GM23338 (cell line): Measurements from ENCODE around the gene AGAP5. TPM values are rescaled to one million over a fixed set of nuclear protein-coding genes. Genes with fewer than 3 reads are reported as not detected.

ENCODE experiments used
- ATAC-seq: fragments of 200-7000 bp; cut with Tn5 transposase; 3 replicates; pipeline ENCODE4 v1.9.1; 2020
- DNase-seq: peaks from one replicate; pipeline ENCODE4 v3.0.0-alpha.2; 2015; ENCODE audit warnings: low spot score
- H2AFZ ChIP-seq: fragments of 200-600 bp; sonication (generic); 2 replicates; pipeline ENCODE4 v1.8.0; 2016; ENCODE audit warnings: antibody characterized with exemption, mild to moderate bottlenecking, moderate library complexity
- H3F3A ChIP-seq: fragments of 200-600 bp; sonication (generic); replicated peaks from 2 replicates; pipeline ENCODE4 v1.8.0; 2017; ENCODE audit warnings: antibody characterized with exemption, mixed run types, low read depth
- H3K27ac ChIP-seq: fragments of 200-600 bp; sonication (generic); 2 replicates; pipeline ENCODE4 v1.6.1; 2016; ENCODE audit warnings: low read depth
- H3K27me3 ChIP-seq: fragments of 200-600 bp; sonication (generic); 2 replicates; pipeline ENCODE4 v1.8.0; 2016; ENCODE audit warnings: mild to moderate bottlenecking, mixed run types, moderate library complexity; ENCODE audit not compliant: insufficient read depth
- H3K36me3 ChIP-seq: fragments of 200-600 bp; sonication (generic); 2 replicates; pipeline ENCODE4 v1.8.0; 2016; ENCODE audit warnings: mild to moderate bottlenecking; ENCODE audit not compliant: insufficient read depth
- H3K4me1 ChIP-seq: fragments of 200-600 bp; sonication (generic); 2 replicates; pipeline ENCODE4 v1.8.0; 2016; ENCODE audit warnings: mild to moderate bottlenecking, moderate library complexity; ENCODE audit not compliant: insufficient read depth
- H3K4me2 ChIP-seq: fragments of 200-600 bp; sonication (generic); 2 replicates; pipeline ENCODE4 v1.7.1; 2017; ENCODE audit warnings: mixed run types
- H3K4me3 ChIP-seq: fragments of 200-600 bp; sonication (generic); 2 replicates; pipeline ENCODE4 v1.6.1; 2016; ENCODE audit warnings: mixed run types
- H3K79me2 ChIP-seq: fragments of 200-600 bp; sonication (generic); replicated peaks from 2 replicates; pipeline ENCODE4 v1.8.0; 2017; ENCODE audit warnings: mild to moderate bottlenecking; ENCODE audit not compliant: insufficient read depth
- H3K9me2 ChIP-seq: fragments of 200-600 bp; sonication (generic); 2 replicates; pipeline ENCODE4 v1.8.0; 2017; ENCODE audit not compliant: insufficient read depth
- H4K20me1 ChIP-seq: fragments of 200-600 bp; sonication (generic); replicated peaks from 2 replicates; pipeline ENCODE4 v1.8.0; 2017; ENCODE audit warnings: mild to moderate bottlenecking; ENCODE audit not compliant: insufficient read depth
- H3K27ac Mint-ChIP-seq: 2 replicates; pipeline ENCODE4 v1.8.0; 2020; ENCODE audit warnings: inconsistent platforms, mild to moderate bottlenecking, moderate library complexity, mixed read lengths
- H3K27me3 Mint-ChIP-seq: 3 replicates; pipeline ENCODE4 v1.8.0; 2022; ENCODE audit warnings: low read depth, mild to moderate bottlenecking, moderate library complexity, mixed read lengths, inconsistent platforms; ENCODE audit not compliant: insufficient read depth, poor library complexity
- H3K36me3 Mint-ChIP-seq: 3 replicates; pipeline ENCODE4 v1.8.0; 2021; ENCODE audit warnings: low read depth, mild to moderate bottlenecking, inconsistent platforms, moderate library complexity, mixed read lengths
- H3K4me1 Mint-ChIP-seq: 3 replicates; pipeline ENCODE4 v1.8.0; 2020; ENCODE audit warnings: mild to moderate bottlenecking, inconsistent platforms, mixed read lengths
- H3K4me3 Mint-ChIP-seq: 3 replicates; pipeline ENCODE4 v1.8.0; 2021; ENCODE audit warnings: moderate library complexity, mild to moderate bottlenecking, inconsistent platforms, mixed read lengths
- H3K9me3 Mint-ChIP-seq: 3 replicates; pipeline ENCODE4 v1.8.0; 2020; ENCODE audit warnings: moderate library complexity, mild to moderate bottlenecking, inconsistent platforms, mixed read lengths
- CREB1 ChIP-seq: fragments of 250-450 bp; sonication (Bioruptor Pico); IDR thresholded peaks from 2 replicates; pipeline ENCODE4 v1.5.0; 2020; ENCODE audit warnings: low read depth, mild to moderate bottlenecking, moderate library complexity
- EZH2 ChIP-seq: fragments of 200-600 bp; sonication (generic); IDR thresholded peaks from one replicate; pipeline ENCODE4 v1.8.0; 2017; ENCODE audit warnings: antibody characterized with exemption, mild to moderate bottlenecking, low read depth; ENCODE audit not compliant: unreplicated experiment
- EZH2phosphoT487 ChIP-seq: fragments of 200-600 bp; sonication (generic); IDR thresholded peaks from one replicate; pipeline ENCODE4 v1.8.1; 2018; ENCODE audit warnings: antibody characterized with exemption; ENCODE audit not compliant: unreplicated experiment
- JUNB ChIP-seq: IDR thresholded peaks from one replicate; pipeline ENCODE4 v1.6.1; 2016; ENCODE audit warnings: antibody characterized with exemption; ENCODE audit not compliant: unreplicated experiment
- NANOG ChIP-seq: IDR thresholded peaks from 2 replicates; pipeline ENCODE4 v1.6.1; 2016; ENCODE audit warnings: antibody characterized with exemption, borderline replicate concordance
- POLR2AphosphoS5 ChIP-seq: IDR thresholded peaks from 2 replicates; pipeline ENCODE4 v1.6.1; 2016; ENCODE audit warnings: antibody characterized with exemption, low read depth
- STAT1 ChIP-seq: IDR thresholded peaks from one replicate; pipeline ENCODE4 v1.6.1; 2016; ENCODE audit warnings: antibody characterized with exemption; ENCODE audit not compliant: unreplicated experiment
- ZNF331 ChIP-seq: fragments of 250-450 bp; sonication (Bioruptor Pico); IDR thresholded peaks from 2 replicates; pipeline ENCODE4 v1.5.0; 2020; ENCODE audit warnings: low read depth, mild to moderate bottlenecking, moderate library complexity
- polyA plus RNA-seq: library from polyadenylated mRNA; unstranded; fragments of >200 nt; fragmentation: Nextera tagmentation; extraction: Ambion mirVana; gene quantifications from 2 replicates; pipeline ENCODE4 v1.2.1, GENCODE V29; 2016
- total RNA-seq: library from RNA; depleted of rRNA; stranded (reverse); fragments of >200 nt; shearing (Covaris generic); gene quantifications from 2 replicates; pipeline ENCODE4 v1.2.3, GENCODE V29; 2014
- TF ChIP-seq, protein P1 (sequence below): IDR thresholded peaks from 2 replicates; pipeline ENCODE4 v1.6.1; 2016; ENCODE audit warnings: antibody characterized with exemption
- TF ChIP-seq, protein P2 (sequence below): fragments of 250-450 bp; sonication (Bioruptor Pico); IDR thresholded peaks from 2 replicates; pipeline ENCODE4 v1.5.0; 2020; ENCODE audit warnings: mild to moderate bottlenecking, moderate library complexity
- TF ChIP-seq, protein P3 (sequence below), 2 experiments: fragments of 200-600 bp in 1 of 2; sonication (generic) in 1 of 2; conservative IDR thresholded peaks; 2 replicates each; pipeline versions ENCODE4 v1.5.1 to v1.6.1; 2016 to 2017; ENCODE audit warnings: antibody characterized with exemption in 2 of 2, low read depth in 2 of 2, mild to moderate bottlenecking in 2 of 2, moderate library complexity in 1 of 2

The AGAP5 gene
- total and polyA plus RNA-seq, 2 experiments from 2014 or later = 5.0 to 5.3 TPM

DNA sequence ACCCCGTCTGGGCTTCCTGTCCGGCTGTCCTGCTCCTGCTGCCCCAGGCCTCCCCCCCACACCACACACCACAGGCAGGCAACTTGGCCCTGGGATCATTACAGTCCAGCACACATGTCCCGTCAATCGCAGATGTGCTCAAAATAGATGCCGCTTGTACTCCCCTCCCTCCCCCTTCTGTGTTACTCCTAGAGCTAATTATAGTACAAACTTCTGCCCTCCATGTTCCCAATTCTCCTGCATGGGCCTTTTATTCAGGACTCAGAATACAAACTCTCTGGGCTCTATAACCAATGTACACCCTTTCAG is 42.0 kb downstream of the AGAP5 start, which contains the start of gene SYNPO2L:
SYNPO2L (minus strand) TSS at position 40 of the 309 bp plus-strand sequence. CDS start 107 bp downstream, outside the sequence.
- no peak for ATAC-seq
- Histone ChIP-seq H3F3A (no peaks in the 10 kb centered on the region), H3K4me2 (no peak within 1 kb of the TSS), H3K36me3 (no peaks in the 10 kb centered on the region), H3K4me3 (no peak within 1 kb of the TSS), H3K9me2 (no peaks in the 10 kb centered on the region), H3K27me3 (no peaks in the 10 kb centered on the region; the same call in 1 of the 2 replicates), H3K27ac (no peak within 1 kb of the TSS), H3K4me1 (no peaks in the 10 kb centered on the region), H2AFZ (no peak within 1 kb of the TSS), H4K20me1 (no peaks in the 10 kb centered on the region; the same call in 1 of the 2 replicates), H3K79me2 (no peaks in the 10 kb centered on the region)
- Mint-ChIP-seq H3K4me3 (no peak within 1 kb of the TSS), H3K9me3 (no peaks in the 10 kb centered on the region), H3K4me1 (peaks cover 1% of the 10 kb centered on the region; the same call in 1 of the 3 replicates), H3K27ac (no peak within 1 kb of the TSS), H3K36me3 (no peaks in the 10 kb centered on the region), H3K27me3 (peaks cover 2% of the 10 kb centered on the region)
- TF ChIP-seq EZH2 = no peak
- TF ChIP-seq JUNB = no peak
- no peak for DNase-seq

DNA sequence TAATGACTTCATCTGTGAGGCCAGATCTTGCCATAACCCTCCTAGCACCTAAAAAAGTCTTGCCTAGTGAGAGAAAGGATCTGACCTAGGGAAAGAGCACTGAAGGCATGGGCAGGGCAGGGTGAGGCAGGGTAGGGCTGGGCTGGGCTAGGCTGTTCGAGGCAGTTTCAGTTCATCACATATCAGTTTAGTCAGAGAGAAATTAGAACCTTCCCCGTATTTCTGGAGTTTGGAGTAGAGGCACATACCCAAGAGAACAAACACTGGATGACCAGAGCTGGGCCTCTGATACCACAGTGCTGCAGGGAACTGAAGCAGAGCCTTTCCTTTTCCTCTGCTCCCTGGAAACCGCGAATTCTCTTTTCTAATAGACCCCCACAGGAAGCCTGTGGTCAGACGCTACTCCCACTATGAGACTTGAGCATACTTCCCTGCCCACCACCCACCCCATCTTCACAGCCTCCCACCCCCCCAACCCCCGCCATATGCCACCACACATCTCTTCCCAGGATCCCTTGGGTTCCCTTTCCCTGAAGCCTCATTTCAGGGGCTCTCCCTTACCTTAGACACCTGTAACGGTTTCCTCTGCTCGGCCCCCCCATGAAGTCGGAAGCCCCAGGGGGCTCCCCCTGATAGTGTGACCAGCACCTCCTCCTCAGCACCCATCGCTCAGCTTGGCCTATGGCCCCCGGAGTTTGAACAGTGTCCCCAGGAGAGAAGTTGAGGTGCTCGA is 42.5 kb downstream of the AGAP5 start:
- Histone ChIP-seq H3K4me3 (no peak overlapping the region), H3K9me2 (no peaks in the 10 kb centered on the region), H2AFZ (no peak overlapping the region), H3F3A (no peaks in the 10 kb centered on the region), H3K27me3 (no peaks in the 10 kb centered on the region), H3K36me3 (no peaks in the 10 kb centered on the region), H3K4me1 (no peaks in the 10 kb centered on the region), H4K20me1 (no peaks in the 10 kb centered on the region; the same call in 1 of the 2 replicates), H3K79me2 (no peaks in the 10 kb centered on the region), H3K27ac (no peak overlapping the region), H3K4me2 (no peak overlapping the region)
- H3K27me3 Mint-ChIP-seq = peaks cover 2% of the 10 kb centered on the region
- ATAC-seq (no peak), DNase-seq (no peak)
- H3K9me3 Mint-ChIP-seq = no peaks in the 10 kb centered on the region
- H3K36me3 Mint-ChIP-seq = no peaks in the 10 kb centered on the region
- H3K4me1 Mint-ChIP-seq = no peaks in the 10 kb centered on the region
- H3K27ac Mint-ChIP-seq = no peak overlapping the region
- H3K4me3 Mint-ChIP-seq = no peak overlapping the region
- TF ChIP-seq, protein P1, sequence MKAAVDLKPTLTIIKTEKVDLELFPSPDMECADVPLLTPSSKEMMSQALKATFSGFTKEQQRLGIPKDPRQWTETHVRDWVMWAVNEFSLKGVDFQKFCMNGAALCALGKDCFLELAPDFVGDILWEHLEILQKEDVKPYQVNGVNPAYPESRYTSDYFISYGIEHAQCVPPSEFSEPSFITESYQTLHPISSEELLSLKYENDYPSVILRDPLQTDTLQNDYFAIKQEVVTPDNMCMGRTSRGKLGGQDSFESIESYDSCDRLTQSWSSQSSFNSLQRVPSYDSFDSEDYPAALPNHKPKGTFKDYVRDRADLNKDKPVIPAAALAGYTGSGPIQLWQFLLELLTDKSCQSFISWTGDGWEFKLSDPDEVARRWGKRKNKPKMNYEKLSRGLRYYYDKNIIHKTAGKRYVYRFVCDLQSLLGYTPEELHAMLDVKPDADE = no peak
- TF ChIP-seq STAT1 (no peak), EZH2 (no peak), JUNB (no peak), POLR2AphosphoS5 (no peak), CREB1 (CRISPR knock-in tag) (no peak), EZH2phosphoT487 (no peak), NANOG (no peak), ZNF331 (CRISPR knock-in tag) (no peak)
- TF ChIP-seq, protein P2, sequence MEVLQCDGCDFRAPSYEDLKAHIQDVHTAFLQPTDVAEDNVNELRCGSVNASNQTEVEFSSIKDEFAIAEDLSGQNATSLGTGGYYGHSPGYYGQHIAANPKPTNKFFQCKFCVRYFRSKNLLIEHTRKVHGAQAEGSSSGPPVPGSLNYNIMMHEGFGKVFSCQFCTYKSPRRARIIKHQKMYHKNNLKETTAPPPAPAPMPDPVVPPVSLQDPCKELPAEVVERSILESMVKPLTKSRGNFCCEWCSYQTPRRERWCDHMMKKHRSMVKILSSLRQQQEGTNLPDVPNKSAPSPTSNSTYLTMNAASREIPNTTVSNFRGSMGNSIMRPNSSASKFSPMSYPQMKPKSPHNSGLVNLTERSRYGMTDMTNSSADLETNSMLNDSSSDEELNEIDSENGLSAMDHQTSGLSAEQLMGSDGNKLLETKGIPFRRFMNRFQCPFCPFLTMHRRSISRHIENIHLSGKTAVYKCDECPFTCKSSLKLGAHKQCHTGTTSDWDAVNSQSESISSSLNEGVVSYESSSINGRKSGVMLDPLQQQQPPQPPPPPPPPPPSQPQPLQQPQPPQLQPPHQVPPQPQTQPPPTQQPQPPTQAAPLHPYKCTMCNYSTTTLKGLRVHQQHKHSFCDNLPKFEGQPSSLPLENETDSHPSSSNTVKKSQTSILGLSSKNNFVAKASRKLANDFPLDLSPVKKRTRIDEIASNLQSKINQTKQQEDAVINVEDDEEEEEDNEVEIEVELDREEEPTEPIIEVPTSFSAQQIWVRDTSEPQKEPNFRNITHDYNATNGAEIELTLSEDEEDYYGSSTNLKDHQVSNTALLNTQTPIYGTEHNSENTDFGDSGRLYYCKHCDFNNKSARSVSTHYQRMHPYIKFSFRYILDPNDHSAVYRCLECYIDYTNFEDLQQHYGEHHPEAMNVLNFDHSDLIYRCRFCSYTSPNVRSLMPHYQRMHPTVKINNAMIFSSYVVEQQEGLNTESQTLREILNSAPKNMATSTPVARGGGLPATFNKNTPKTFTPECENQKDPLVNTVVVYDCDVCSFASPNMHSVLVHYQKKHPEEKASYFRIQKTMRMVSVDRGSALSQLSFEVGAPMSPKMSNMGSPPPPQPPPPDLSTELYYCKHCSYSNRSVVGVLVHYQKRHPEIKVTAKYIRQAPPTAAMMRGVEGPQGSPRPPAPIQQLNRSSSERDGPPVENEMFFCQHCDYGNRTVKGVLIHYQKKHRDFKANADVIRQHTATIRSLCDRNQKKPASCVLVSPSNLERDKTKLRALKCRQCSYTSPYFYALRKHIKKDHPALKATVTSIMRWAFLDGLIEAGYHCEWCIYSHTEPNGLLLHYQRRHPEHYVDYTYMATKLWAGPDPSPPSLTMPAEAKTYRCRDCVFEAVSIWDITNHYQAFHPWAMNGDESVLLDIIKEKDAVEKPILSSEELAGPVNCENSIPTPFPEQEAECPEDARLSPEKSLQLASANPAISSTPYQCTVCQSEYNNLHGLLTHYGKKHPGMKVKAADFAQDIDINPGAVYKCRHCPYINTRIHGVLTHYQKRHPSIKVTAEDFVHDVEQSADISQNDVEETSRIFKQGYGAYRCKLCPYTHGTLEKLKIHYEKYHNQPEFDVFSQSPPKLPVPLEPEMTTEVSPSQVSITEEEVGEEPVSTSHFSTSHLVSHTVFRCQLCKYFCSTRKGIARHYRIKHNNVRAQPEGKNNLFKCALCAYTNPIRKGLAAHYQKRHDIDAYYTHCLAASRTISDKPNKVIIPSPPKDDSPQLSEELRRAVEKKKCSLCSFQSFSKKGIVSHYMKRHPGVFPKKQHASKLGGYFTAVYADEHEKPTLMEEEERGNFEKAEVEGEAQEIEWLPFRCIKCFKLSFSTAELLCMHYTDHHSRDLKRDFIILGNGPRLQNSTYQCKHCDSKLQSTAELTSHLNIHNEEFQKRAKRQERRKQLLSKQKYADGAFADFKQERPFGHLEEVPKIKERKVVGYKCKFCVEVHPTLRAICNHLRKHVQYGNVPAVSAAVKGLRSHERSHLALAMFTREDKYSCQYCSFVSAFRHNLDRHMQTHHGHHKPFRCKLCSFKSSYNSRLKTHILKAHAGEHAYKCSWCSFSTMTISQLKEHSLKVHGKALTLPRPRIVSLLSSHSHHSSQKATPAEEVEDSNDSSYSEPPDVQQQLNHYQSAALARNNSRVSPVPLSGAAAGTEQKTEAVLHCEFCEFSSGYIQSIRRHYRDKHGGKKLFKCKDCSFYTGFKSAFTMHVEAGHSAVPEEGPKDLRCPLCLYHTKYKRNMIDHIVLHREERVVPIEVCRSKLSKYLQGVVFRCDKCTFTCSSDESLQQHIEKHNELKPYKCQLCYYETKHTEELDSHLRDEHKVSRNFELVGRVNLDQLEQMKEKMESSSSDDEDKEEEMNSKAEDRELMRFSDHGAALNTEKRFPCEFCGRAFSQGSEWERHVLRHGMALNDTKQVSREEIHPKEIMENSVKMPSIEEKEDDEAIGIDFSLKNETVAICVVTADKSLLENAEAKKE = no peak
- TF ChIP-seq, protein P3, sequence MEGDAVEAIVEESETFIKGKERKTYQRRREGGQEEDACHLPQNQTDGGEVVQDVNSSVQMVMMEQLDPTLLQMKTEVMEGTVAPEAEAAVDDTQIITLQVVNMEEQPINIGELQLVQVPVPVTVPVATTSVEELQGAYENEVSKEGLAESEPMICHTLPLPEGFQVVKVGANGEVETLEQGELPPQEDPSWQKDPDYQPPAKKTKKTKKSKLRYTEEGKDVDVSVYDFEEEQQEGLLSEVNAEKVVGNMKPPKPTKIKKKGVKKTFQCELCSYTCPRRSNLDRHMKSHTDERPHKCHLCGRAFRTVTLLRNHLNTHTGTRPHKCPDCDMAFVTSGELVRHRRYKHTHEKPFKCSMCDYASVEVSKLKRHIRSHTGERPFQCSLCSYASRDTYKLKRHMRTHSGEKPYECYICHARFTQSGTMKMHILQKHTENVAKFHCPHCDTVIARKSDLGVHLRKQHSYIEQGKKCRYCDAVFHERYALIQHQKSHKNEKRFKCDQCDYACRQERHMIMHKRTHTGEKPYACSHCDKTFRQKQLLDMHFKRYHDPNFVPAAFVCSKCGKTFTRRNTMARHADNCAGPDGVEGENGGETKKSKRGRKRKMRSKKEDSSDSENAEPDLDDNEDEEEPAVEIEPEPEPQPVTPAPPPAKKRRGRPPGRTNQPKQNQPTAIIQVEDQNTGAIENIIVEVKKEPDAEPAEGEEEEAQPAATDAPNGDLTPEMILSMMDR (conservative IDR thresholded peaks at IDR 0.05; ENCODE audit: low read depth in 2 of 2) = no peak
